Activated T-cell treated with anti-CD3 and anti-CD28 coated beads, Interleukin-2, amount 50 U/mL, for 4 hours (primary cell): Measurements from ENCODE around the gene CELA2B. TPM values are rescaled to one million over a fixed set of nuclear protein-coding genes. Genes with fewer than 3 reads are reported as not detected.
"Not testable (repeated sequence)": the region's sequence is repeated elsewhere in the genome, so short reads cannot be mapped to it uniquely, and the experiment has no call there.

Experiments
- ATAC-seq, 2 donors: fragments of 200-7000 bp; cut with Tn5 transposase; one replicate each; pipeline ENCODE4 v1.10.0; 2021
- DNase-seq: peaks from one replicate; pipeline ENCODE4 v3.0.0-alpha.2; 2020
- H3K27me3 Mint-ChIP-seq: one replicate; pipeline ENCODE4 v1.8.0; 2021; ENCODE audit warnings: low read depth, mixed read lengths
- H3K36me3 Mint-ChIP-seq: one replicate; pipeline ENCODE4 v1.8.0; 2022; ENCODE audit warnings: mixed read lengths; ENCODE audit not compliant: insufficient read depth
- H3K4me1 Mint-ChIP-seq: one replicate; pipeline ENCODE4 v1.8.0; 2021; ENCODE audit warnings: low read depth, mixed read lengths
- H3K4me3 Mint-ChIP-seq: one replicate; pipeline ENCODE4 v1.8.0; 2021; ENCODE audit warnings: mild to moderate bottlenecking, moderate library complexity, mixed read lengths
- H3K9me3 Mint-ChIP-seq: one replicate; pipeline ENCODE4 v1.8.0; 2021; ENCODE audit warnings: mixed read lengths
- total RNA-seq, 3 donors: library from RNA; stranded (reverse); gene quantifications; one replicate each; pipeline ENCODE4 v1.2.1, GENCODE V29; 2021

The CELA2B gene
- total RNA-seq, 3 donors from 2014 or later: 0.41 TPM; not detected in 2

- H3K36me3 Mint-ChIP-seq: peaks cover 27% of the 10 kb centered on the region
- ATAC-seq (no peak), DNase-seq (no peak)
- H3K9me3 Mint-ChIP-seq: no peaks in the 10 kb centered on the region
- H3K27me3 Mint-ChIP-seq: no peaks in the 10 kb centered on the region
- H3K4me1 Mint-ChIP-seq: no peaks in the 10 kb centered on the region
- no peak overlapping the region for H3K4me3 Mint-ChIP-seq
Measured at GRCh38 chr1:15488371-15488770, 12.5 kb downstream of the CELA2B start.

- Mint-ChIP-seq H3K36me3 (peaks cover 25% of the 10 kb centered on the region), H3K4me3 (no peak overlapping the region), H3K27me3 (no peaks in the 10 kb centered on the region), H3K4me1 (no peaks in the 10 kb centered on the region), H3K9me3 (no peaks in the 10 kb centered on the region)
- ATAC-seq: no peak
- DNase-seq: no peak
Measured at GRCh38 chr1:15489052-15489736, 13.3 kb downstream of the CELA2B start.

DNA sequence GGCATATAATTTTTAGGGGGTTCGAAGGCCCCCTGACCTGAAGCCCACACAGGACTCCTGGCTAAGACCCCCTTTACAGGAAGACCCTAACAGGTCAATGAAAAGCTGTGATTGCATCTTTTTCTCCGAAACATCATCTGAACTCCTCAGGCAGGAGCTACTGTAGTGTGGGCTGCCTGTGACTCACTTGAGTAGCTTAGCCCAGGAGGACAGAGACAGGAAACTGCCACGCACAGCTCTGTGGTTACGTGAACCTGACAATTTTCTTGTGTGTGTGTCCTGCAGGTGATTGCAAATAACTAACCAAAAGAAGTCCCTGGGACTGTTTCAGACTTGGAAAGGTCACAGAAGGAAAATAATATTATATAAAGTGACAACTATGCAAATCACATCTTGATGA is 15.1 kb downstream of the CELA2B start:
- not testable (repeated sequence) for H3K27me3 Mint-ChIP-seq, DNase-seq, H3K9me3 Mint-ChIP-seq, H3K4me1 Mint-ChIP-seq, H3K4me3 Mint-ChIP-seq, ATAC-seq
- peaks cover 33% of the 10 kb centered on the region for H3K36me3 Mint-ChIP-seq

- ATAC-seq (no peak), DNase-seq (no peak)
- no peaks in the 10 kb centered on the region for H3K9me3 Mint-ChIP-seq
- H3K27me3 Mint-ChIP-seq: no peaks in the 10 kb centered on the region
- H3K4me3 Mint-ChIP-seq: no peak overlapping the region
- no peaks in the 10 kb centered on the region for H3K4me1 Mint-ChIP-seq
- peaks cover 28% of the 10 kb centered on the region for H3K36me3 Mint-ChIP-seq
Measured at GRCh38 chr1:15492596-15492995, 16.7 kb downstream of the CELA2B start.

DNA sequence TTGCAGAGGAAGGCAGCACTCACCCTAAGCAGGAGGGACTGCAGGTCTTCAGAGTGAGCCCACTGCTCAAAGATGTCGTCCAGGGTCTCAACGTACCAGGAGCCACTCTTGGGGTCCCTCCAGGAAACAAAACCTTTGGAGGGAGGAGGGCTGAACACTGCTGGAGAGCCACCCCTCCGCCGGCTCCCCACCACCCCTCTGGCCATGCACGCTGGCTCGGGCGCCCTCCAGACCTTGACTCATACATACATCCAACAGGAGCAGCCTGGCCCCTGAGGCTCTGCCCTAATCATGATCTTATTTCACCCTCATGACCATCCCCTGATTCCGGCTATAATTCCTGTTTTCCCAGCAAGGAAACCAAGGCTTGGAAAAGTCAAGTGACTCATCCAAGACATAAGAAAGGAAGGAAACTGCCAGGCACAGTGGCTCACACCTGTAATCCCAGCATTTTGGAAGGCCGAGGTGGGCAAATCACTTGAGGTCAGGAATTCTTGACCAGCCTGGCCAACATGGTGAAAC is 18.0 kb downstream of the CELA2B start:
- H3K4me1 Mint-ChIP-seq: no peaks in the 10 kb centered on the region
- no peaks in the 10 kb centered on the region for H3K27me3 Mint-ChIP-seq
- H3K36me3 Mint-ChIP-seq: peaks cover 28% of the 10 kb centered on the region
- no peak for DNase-seq
- ATAC-seq: no peak
- no peak overlapping the region for H3K4me3 Mint-ChIP-seq
- H3K9me3 Mint-ChIP-seq: no peaks in the 10 kb centered on the region

GRCh38 chr1:15500184-15501178 is 24.6 kb downstream of the CELA2B start:
- Mint-ChIP-seq H3K4me1 (no peaks in the 10 kb centered on the region), H3K9me3 (no peaks in the 10 kb centered on the region), H3K27me3 (no peaks in the 10 kb centered on the region), H3K36me3 (peaks cover 9% of the 10 kb centered on the region), H3K4me3 (no peak overlapping the region)
- ATAC-seq (no peak), DNase-seq (no peak)

- DNase-seq (peak; percentile 35), ATAC-seq (peak; percentile 57 to 69)
- H3K4me1 Mint-ChIP-seq: no peaks in the 10 kb centered on the region
- H3K36me3 Mint-ChIP-seq: peaks cover 4% of the 10 kb centered on the region
- no peaks in the 10 kb centered on the region for H3K27me3 Mint-ChIP-seq
- H3K4me3 Mint-ChIP-seq: no peak overlapping the region
- no peaks in the 10 kb centered on the region for H3K9me3 Mint-ChIP-seq
Measured at GRCh38 chr1:15501208-15502032, 25.5 kb downstream of the CELA2B start.

- peaks cover 7% of the 10 kb centered on the region for H3K36me3 Mint-ChIP-seq
- H3K4me1 Mint-ChIP-seq: no peaks in the 10 kb centered on the region
- H3K9me3 Mint-ChIP-seq: no peaks in the 10 kb centered on the region
Measured at GRCh38 chr1:15504436-15504835, 28.5 kb downstream of the CELA2B start.

GRCh38 chr1:15506831-15507230 is 30.9 kb downstream of the CELA2B start:
- Mint-ChIP-seq H3K4me3 (no peak overlapping the region), H3K36me3 (peaks cover 12% of the 10 kb centered on the region), H3K27me3 (no peaks in the 10 kb centered on the region), H3K9me3 (no peaks in the 10 kb centered on the region), H3K4me1 (no peaks in the 10 kb centered on the region)
- ATAC-seq (no peak), DNase-seq (no peak)

More at GRCh38 chr1:15504436-15504835, 28.5 kb downstream of the CELA2B start:
- Mint-ChIP-seq H3K4me3 (no peak overlapping the region), H3K27me3 (no peaks in the 10 kb centered on the region)
- DNase-seq (no peak), ATAC-seq (no peak)

- Mint-ChIP-seq H3K4me1 (no peaks in the 10 kb centered on the region), H3K4me3 (no peak overlapping the region), H3K36me3 (peaks cover 14% of the 10 kb centered on the region), H3K9me3 (no peaks in the 10 kb centered on the region), H3K27me3 (no peaks in the 10 kb centered on the region)
- DNase-seq (no peak), ATAC-seq (no peak)
Measured at GRCh38 chr1:15507278-15507677, 31.4 kb downstream of the CELA2B start.

DNA sequence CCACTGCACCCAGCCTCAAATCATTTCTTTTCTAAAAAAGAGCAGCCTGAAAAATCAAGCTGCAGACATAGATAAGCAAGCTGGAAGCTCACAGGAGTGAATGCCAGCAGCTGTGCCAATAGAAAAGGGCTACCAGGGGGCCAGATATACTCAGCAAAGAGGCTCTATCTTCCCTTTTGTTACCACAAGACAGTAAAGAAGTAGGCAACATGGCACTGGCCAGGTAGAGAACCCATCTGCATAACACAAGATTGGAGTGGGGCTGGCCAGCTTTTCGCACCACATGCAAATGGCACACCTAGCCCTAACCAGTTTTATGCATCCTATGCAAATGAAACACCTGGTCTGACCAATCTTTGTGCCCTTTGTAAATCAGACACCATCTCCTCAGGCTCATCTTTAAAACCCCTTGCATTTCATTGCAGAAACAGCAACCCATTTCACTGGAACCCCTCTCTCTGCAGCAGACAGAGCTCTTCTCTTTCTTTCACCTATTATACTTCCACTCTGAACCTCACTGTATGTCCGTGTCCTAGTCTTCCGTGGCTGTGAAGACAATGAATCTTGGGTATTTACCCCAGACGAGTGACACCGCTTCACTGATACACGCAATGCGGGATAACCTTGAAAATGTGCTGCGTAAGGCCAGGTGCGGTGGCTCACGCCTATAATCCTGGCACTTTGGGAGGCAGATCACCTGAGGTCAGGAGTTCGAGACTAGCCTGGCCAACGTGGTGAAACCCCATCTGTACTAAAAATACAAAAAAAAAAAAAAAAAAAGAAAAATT is 33.0 kb downstream of the CELA2B start:
- H3K9me3 Mint-ChIP-seq: no peaks in the 10 kb centered on the region
- no peaks in the 10 kb centered on the region for H3K27me3 Mint-ChIP-seq
- peaks cover 16% of the 10 kb centered on the region for H3K36me3 Mint-ChIP-seq
- peaks cover 2% of the 10 kb centered on the region for H3K4me1 Mint-ChIP-seq
- no peak for ATAC-seq
- no peak overlapping the region for H3K4me3 Mint-ChIP-seq
- DNase-seq: no peak

GRCh38 chr1:15509586-15509985 is 33.7 kb downstream of the CELA2B start:
- DNase-seq (no peak), ATAC-seq (no peak)
- no peaks in the 10 kb centered on the region for H3K9me3 Mint-ChIP-seq
- peaks cover 6% of the 10 kb centered on the region for H3K4me1 Mint-ChIP-seq
- H3K27me3 Mint-ChIP-seq: no peaks in the 10 kb centered on the region
- peaks cover 20% of the 10 kb centered on the region for H3K36me3 Mint-ChIP-seq
- no peak overlapping the region for H3K4me3 Mint-ChIP-seq

- H3K9me3 Mint-ChIP-seq: no peaks in the 10 kb centered on the region
- H3K36me3 Mint-ChIP-seq: peaks cover 20% of the 10 kb centered on the region
- no peak for ATAC-seq
- H3K27me3 Mint-ChIP-seq: no peaks in the 10 kb centered on the region
- H3K4me1 Mint-ChIP-seq: peaks cover 15% of the 10 kb centered on the region
- no peak overlapping the region for H3K4me3 Mint-ChIP-seq
- DNase-seq: no peak
Measured at GRCh38 chr1:15510611-15511405, 34.9 kb downstream of the CELA2B start.
